ENCODE measurements around the gene ALAS1. TPM values are rescaled to one million over a fixed set of nuclear protein-coding genes. Genes with fewer than 3 reads are reported as not detected.

The ALAS1 gene
- total RNA-seq, 6 experiments from 2014 or later = 73.4 to 783 (median 147) TPM

GRCh38 chr3:52210037-52210436 lies 12.1 kb downstream of the ALAS1 start:
- peak in 3 of 4 donors; percentile 2 to 30 (median 9) for ATAC-seq
- Histone ChIP-seq H3K27me3 (no peaks in the 10 kb centered on the region), H3K4me3 (no peak overlapping the region), H3K36me3 (peaks cover 19 to 99% (median 61%) of the 10 kb centered on the region in 4 donors), H3K4me1 (peaks cover 0 to 76% (median 31%) of the 10 kb centered on the region in 4 donors), H3K27ac (peak overlapping the region; percentile 69 to 99 (median 98)), H3K9me3 (no peaks in the 10 kb centered on the region)
- DNase-seq = peak in 1 of 3 donors; percentile 59
- TF ChIP-seq CTCF (IDR thresholded peaks at IDR 0.05) (no peak), POLR2A (IDR thresholded peaks at IDR 0.05) (no peak)
- intact Hi-C loops (cut with DNase I) = no loop called here

- intact Hi-C loops (cut with DNase I) = no loop called here
- Histone ChIP-seq H3K36me3 (peaks cover 19 to 99% (median 61%) of the 10 kb centered on the region in 4 donors), H3K4me1 (peaks cover 0 to 70% (median 28%) of the 10 kb centered on the region in 4 donors), H3K27ac (peak overlapping the region; percentile 83 to 99 (median 98)), H3K27me3 (no peaks in the 10 kb centered on the region), H3K4me3 (no peak overlapping the region), H3K9me3 (no peaks in the 10 kb centered on the region)
- ATAC-seq (peak; percentile 31 to 70 (median 60)), DNase-seq (peak in 1 of 3 donors; percentile 67)
- WGBS (ENCODE audit: insufficient coverage, low coverage, low lambda C conversion rate, missing lambda C conversion rate) = 19% methylated on average over 6 of the region's 6 CpGs
- TF ChIP-seq CTCF (IDR thresholded peaks at IDR 0.05) (no peak), POLR2A (IDR thresholded peaks at IDR 0.05) (peak; percentile 61)
Observed at GRCh38 chr3:52210550-52211046, 12.6 kb downstream of the ALAS1 start.

- DNase-seq (peak; percentile 82 to 95 (median 92)), ATAC-seq (peak; percentile 48 to 87 (median 80))
- Histone ChIP-seq H3K4me1 (peaks cover 0 to 66% (median 29%) of the 10 kb centered on the region in 4 donors), H3K4me3 (no peak overlapping the region), H3K27me3 (no peaks in the 10 kb centered on the region), H3K27ac (peak overlapping the region; percentile 83 to 99 (median 98)), H3K36me3 (peaks cover 19 to 92% (median 56%) of the 10 kb centered on the region in 4 donors), H3K9me3 (no peaks in the 10 kb centered on the region)
- intact Hi-C loops (cut with DNase I) = no loop called here
- TF ChIP-seq POLR2A (IDR thresholded peaks at IDR 0.05) = no peak
- no peak for TF ChIP-seq CTCF (IDR thresholded peaks at IDR 0.05)
- WGBS (ENCODE audit: insufficient coverage, low coverage, low lambda C conversion rate, missing lambda C conversion rate) = 36% methylated on average over 9 of the region's 18 CpGs
Observed at GRCh38 chr3:52211268-52211891, 13.4 kb downstream of the ALAS1 start.

GRCh38 chr3:52213005-52213404 lies 15.0 kb downstream of the ALAS1 start:
- WGBS (ENCODE audit: insufficient coverage, low coverage, low lambda C conversion rate, missing lambda C conversion rate) = 56% methylated on average over 7 of the region's 8 CpGs
- Histone ChIP-seq H3K4me1 (peaks cover 0 to 67% (median 32%) of the 10 kb centered on the region in 4 donors), H3K27me3 (no peaks in the 10 kb centered on the region), H3K4me3 (no peak overlapping the region), H3K27ac (peak overlapping the region in 2 of 3 donors; percentile 98 to 99), H3K9me3 (no peaks in the 10 kb centered on the region), H3K36me3 (peaks cover 19 to 76% (median 49%) of the 10 kb centered on the region in 4 donors)
- DNase-seq = no peak
- TF ChIP-seq POLR2A (IDR thresholded peaks at IDR 0.05) = no peak
- ATAC-seq = no peak
- intact Hi-C loops (cut with DNase I) = no loop called here

- Histone ChIP-seq H3K36me3 (peaks cover 19 to 67% (median 43%) of the 10 kb centered on the region in 4 donors), H3K27ac (peak overlapping the region in 2 of 3 donors; percentile 98 to 99), H3K4me3 (no peak overlapping the region), H3K4me1 (peaks cover 0 to 63% (median 30%) of the 10 kb centered on the region in 4 donors), H3K9me3 (no peaks in the 10 kb centered on the region), H3K27me3 (no peaks in the 10 kb centered on the region)
- no peak for TF ChIP-seq CTCF (IDR thresholded peaks at IDR 0.05)
- TF ChIP-seq POLR2A (IDR thresholded peaks at IDR 0.05) = no peak
- no peak for DNase-seq
- intact Hi-C loops (cut with DNase I) = no loop called here
- ATAC-seq = no peak
Observed at GRCh38 chr3:52213901-52214300, 15.9 kb downstream of the ALAS1 start.
